Ovary (tissue), 3 donors: Measurements from ENCODE around the gene CLTRN.
A peak's percentile ranks its signal among the peaks of the same experiment; 100 is the strongest.

Source experiments
- POLR2A ChIP-seq: fragments of 450-650 bp; IDR thresholded peaks from one replicate; pipeline ENCODE4 v1.6.1; 2017; ENCODE audit warnings: antibody characterized with exemption, mild to moderate bottlenecking, moderate library complexity
- TF ChIP-seq, protein P1 (sequence below), 3 donors: fragments of 450-650 bp in 2 of 3; fragments of 200-600 bp in 1 of 3; IDR thresholded peaks; one replicate each; pipeline versions ENCODE4 v1.5.1 to v1.8.0; 2016 to 2022; ENCODE audit warnings: antibody characterized with exemption in 3 of 3, mild to moderate bottlenecking in 1 of 3
- donor health status: DM: no; HTN: no; CAD: no.

- TF ChIP-seq, protein P1, sequence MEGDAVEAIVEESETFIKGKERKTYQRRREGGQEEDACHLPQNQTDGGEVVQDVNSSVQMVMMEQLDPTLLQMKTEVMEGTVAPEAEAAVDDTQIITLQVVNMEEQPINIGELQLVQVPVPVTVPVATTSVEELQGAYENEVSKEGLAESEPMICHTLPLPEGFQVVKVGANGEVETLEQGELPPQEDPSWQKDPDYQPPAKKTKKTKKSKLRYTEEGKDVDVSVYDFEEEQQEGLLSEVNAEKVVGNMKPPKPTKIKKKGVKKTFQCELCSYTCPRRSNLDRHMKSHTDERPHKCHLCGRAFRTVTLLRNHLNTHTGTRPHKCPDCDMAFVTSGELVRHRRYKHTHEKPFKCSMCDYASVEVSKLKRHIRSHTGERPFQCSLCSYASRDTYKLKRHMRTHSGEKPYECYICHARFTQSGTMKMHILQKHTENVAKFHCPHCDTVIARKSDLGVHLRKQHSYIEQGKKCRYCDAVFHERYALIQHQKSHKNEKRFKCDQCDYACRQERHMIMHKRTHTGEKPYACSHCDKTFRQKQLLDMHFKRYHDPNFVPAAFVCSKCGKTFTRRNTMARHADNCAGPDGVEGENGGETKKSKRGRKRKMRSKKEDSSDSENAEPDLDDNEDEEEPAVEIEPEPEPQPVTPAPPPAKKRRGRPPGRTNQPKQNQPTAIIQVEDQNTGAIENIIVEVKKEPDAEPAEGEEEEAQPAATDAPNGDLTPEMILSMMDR (IDR thresholded peaks at IDR 0.05): no peak
- TF ChIP-seq POLR2A: peak; percentile 74
These were observed 10.4 kb upstream of the CLTRN start for GRCh38 chrX:15674841-15675489.
